Hepatic stellate cell (primary cell): Measurements from ENCODE around the gene PCNX2.
"Not testable (repeated sequence)": the region's sequence is repeated elsewhere in the genome, so short reads cannot be mapped to it uniquely, and the experiment has no call there.

Experiments used
- DNase-seq: peaks from one replicate; pipeline ENCODE4 v3.0.0; 2011; ENCODE audit warnings: low spot score

Gene PCNX2

DNA sequence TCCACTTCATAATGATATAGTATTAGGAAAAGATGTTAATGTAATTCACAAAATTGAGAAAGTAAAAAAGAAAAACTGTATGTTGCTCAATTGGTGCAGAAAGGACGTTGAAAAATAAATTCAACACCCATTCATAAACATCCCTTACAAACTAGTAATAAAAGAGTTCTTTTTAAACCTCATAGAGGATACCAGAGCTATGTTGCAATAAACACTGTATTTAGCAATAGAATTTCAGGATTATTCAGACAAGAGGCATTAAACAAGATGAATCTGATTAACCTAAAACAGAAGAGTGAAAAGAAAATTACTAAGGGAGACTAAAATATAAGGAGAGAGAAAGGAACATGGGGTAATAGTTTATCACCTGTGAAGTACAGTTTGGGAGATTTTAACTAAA, 190.3 kb downstream of the PCNX2 start:
- no peak for DNase-seq

DNA sequence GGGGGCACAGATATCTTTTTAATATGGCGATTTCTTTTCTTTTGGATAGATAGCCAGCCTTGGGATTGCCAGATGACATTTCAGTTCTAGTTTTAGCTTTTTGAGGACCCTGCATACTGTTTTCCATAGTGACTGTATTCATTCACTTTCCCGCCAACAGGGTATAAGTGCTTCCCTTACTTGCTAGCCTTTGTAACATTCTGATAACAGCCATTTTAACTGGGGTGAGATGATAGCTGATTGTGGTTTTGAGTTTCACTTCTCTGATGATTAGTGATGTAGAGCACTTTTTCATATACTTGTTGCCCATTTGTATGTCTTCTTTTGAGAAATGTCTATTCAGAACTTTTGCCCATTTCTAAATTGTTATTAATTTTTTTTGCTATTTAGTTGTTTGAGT, 193.2 kb downstream of the PCNX2 start:
- DNase-seq = no peak

DNA sequence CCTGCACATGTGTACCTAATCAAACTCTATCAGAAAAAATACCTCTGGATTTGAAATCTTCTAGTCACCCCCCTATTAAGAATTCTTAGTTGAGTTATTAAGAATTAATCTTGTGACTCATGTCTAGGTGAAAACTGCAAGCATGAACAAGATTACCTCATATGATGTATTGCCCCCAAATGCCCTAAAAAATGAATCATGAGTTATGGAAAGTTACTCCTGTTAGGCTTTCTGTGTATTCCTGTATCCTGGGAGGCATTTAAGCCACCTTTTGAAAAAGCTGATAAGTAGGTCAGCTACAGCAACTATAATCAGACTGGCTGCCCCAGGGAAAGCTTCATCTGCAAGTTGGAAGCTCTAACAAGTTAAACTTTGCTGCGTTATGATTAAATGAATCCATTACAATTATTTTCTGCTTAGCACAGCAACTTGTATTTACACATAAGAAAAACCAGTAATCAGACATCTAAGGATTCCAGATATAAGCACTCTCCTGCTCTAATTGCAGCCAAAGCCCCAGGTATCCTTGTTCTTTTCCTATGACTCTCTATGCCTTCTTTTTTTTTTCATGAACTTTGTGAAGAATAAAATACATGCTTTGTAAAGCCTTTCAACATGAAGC, 197.5 kb downstream of the PCNX2 start:
- no peak for DNase-seq

DNA sequence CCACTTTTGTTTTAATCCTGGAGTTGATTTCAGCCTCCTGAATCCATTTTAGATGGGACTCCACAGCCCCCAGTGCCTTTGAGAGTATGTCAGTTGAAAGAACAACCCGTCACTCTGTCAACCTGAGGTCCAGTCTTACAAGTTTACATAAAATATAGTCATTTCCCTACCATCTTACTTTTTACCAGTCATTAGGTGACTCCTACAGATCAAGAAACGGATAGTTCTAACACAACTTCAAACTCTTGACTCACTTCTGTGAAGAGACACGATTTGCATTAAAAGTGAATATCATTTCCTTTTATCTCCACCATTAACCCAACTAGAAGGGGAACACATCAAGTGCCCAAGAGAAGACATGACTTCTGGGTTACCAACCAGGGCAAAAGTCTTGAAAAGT, 198.0 kb downstream of the PCNX2 start:
- no peak for DNase-seq

DNA sequence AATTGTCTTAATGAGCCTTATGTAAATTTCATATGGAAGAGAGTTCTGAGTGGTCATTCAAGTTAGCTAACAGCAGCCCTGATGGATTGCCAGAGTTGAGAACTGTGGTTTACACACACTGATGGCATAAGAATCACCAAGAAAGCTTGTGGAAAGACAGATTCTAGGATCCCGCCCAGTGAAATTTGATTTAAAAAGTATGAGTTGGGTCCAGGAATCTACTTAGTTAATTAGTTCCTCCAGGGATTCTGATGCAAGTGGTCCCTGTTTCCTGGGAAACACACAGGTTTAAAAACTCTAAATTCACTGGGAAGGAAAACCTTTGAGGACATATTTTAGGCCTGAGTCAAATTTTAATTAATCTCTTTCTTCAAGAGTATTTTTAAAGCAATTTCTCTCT, 200.8 kb downstream of the PCNX2 start:
- DNase-seq = no peak

DNA sequence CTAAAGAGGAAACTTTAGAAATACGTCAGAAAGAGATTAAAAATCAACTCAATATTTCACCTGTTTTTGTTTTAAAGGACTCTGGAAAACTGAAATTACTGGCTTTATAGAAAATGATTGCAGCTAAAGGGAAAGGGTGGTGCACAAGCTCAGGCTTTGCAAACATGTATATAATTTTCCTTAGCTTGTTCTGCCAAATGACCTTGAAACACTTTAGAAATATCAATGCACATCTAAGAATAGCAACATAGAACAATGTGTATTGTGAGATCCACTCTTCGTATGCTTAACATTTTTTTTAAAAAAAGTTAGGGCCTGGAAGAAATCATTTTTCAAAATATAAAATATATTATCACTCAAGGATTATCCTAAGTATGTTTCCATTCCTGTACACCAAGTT, 201.3 kb downstream of the PCNX2 start:
- DNase-seq = no peak

DNA sequence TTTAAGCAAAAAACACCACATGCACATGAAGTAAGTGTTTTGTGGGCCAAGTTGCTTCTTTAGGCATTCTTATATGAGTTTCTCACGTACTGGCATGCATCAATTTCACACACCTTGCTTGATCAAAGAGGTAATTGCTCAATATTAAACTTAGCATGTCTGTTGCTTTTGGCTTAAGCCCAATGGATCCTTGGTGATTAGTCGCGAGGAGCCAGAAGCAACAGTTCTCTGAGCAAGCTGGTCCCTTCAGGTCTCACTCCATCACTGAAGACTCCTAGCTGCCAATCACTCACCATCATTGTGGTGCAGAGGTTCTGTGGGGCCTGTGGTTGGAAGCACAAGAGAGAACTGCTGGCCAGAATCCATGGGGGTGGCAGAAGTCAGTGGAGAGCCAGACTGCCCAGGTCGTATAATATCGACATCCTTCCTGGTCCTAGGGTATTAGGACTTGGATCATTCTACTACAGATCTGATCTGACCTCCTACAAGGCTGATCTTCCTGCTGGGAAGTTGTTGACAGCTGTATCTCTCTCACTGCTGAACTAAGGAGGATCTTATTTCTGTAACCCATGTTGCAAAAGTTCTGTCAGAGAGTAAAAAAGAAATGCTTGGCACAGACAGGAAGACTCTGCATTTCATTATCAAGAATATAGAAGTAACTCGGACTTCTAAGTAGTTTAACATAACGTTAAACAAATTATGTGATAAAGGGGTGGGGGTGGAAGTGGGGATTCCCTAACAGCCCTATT, 204.6 kb downstream of the PCNX2 start:
- no peak for DNase-seq

DNA sequence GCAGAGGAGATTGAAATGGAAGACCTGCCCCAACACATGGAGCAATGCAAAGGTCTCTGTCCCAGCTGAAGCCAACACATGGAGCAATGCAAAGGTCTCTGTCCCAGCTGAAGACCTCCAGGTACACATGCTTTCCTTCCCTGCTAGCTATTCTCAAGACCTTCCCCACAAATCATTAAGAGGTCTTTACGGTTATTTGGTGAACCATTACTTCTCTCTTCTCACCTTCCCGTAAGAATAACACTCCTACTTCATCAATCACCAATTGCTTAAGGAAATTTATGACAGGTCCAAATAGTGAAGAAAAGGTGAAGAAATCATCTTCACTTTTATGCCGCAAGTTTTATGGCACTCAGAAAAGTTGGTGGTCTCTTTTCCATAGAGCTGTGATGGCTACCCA, 206.3 kb downstream of the PCNX2 start:
- DNase-seq = no peak

DNA sequence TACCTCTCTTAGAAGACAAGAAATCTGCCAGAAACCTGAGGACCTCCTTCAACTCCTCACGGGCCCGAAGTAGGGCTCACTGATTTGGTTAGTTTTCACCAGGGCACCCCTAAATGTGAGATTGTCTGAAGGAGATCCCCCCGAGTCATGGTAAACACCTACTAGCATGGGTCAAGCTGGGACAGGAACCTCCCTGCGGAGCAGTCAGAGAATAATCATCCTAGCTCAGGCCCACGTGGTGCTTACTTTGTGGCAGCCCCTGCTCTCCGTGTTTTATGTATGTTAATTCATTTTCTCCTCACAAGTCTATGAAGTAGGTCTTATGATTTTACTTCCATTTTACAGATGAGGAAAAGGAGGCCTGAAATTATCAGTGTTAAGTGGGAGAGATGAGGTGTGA, 206.9 kb downstream of the PCNX2 start:
- DNase-seq = no peak

DNA sequence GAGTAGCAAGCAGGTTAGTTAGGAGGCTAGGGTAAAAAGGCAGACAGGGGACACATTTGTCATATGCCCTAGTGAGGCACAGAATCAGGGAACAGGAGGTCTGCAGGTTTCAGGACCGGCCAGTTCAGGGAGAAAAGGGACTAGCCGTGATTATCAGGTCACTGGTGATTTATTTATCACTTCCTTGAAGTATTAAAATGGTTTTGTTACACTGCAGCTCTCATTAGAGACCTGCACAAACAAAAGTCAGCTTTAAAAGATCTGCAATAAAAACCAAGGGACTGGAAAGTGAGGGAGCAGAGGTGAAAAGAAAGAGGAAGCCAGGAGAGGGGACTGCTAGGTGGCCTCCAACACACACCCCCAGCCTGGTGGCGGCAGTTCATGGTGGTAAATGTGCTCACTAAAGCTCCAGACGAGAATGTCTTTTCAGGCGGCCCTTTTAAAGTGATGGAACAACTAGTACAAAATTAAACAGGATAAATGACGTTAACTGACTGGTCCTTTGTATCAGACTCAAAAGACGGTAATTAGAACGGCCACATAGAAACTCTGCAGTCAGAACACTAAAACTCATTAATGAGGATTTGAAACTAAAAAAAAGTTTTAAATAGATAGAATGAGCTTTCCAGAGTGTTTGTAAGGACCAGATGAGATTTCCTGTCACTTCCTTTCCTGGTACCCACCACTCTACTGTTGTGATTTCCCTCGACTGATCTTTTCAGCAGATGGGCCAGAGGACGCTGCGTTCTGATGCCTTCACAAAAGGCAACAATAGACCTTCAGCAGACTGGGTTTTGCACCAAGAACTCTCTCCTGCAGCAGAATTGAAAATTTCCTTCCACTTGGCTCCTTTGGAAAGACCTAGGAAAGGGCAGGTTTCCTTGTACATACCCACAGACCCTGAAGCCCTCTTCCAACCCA, 208.3 kb downstream of the PCNX2 start:
- no peak for DNase-seq

DNA sequence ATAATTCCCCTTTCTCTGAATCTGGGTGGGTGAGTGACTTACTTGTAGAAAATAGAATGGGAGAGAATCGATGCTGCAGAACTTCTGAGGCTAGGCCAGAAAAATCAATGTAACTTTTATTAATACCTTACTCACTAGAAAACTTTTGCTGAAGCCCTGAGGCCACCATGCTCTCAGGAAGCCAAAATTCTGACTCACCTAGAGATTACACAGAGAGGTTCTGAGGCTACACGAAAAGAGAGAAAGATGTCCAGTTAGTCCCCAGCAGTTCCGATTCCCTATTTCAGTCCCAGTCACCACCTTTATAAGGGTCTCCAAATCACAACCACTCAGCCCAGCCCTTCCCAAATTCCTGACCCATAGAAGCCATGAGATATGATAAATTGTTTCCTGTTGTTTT, 210.0 kb downstream of the PCNX2 start:
- no peak for DNase-seq

DNA sequence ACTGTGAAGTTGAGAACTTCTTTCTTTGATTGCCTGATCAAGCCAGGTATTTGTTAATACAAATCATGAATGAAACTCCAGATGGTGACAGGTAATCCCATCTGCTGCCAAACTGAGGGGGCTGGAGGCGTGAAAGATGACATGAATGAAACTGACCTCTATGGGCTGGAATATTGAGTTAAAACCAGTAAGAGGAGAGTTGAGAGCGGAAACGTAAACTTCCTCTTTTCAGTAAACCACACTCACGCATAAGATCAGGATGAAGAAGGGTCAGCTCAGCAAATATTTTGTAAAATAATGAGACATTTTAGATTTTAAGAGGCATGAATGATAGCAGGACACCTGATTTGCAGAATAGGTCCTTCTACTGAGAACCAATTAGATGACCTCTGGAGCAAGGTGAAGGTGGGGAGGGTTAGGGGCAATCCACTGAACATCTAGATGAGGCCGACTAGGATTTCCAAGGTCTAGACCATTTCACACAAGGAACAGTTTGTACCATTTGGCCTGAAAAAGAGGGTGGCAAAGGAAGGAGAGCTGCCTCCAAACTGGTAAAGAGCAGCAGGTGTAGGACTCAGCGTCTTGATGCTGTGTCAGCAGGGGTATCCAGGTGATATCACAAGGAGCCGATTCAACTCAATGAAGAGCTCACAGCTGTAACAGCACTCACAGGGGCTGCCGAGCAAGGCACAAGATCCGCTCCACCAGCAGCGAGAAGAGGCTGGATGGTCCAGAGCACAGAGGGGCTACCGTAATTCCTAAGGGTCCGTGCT, 212.6 kb downstream of the PCNX2 start:
- DNase-seq = no peak

DNA sequence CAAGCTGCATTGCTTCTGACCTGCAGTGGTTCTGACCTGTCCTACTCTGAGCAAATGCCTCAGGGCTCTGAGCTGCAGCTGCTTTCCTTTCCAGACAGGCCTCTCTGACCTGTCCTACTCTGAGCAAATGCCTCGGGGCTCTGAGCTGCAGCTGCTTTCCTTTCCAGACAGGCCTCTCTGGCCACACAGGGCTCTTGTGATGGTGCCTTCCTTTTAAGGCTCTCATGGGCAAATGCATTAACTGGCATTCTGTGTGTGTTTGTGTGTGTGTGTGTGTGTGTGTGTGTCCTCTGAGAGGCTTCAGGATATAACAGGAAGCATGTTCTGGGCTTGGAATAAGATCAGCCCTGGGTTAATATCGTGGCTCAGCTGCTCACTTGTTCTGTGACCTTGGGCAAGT, 213.8 kb downstream of the PCNX2 start:
- DNase-seq = no peak

DNA sequence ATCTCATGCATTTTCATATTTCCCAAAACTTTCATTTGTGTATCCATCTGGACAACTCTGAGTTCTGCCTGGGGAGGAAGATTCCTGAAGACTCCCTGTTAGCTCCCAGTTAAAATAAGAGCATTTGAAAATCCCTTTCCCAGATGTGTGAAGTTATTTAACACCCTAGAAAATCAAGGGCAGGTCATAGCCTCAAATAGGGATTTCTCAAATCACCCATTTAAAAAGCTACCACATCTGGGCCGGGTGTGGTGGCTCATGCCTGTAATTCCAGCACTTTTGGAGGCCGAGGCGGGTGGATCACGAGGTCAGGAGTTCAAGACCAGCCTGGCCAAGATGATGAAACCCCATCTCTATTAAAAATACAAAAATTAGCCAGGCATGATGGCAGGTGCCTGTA, 214.7 kb downstream of the PCNX2 start:
- not testable (repeated sequence) for DNase-seq

DNA sequence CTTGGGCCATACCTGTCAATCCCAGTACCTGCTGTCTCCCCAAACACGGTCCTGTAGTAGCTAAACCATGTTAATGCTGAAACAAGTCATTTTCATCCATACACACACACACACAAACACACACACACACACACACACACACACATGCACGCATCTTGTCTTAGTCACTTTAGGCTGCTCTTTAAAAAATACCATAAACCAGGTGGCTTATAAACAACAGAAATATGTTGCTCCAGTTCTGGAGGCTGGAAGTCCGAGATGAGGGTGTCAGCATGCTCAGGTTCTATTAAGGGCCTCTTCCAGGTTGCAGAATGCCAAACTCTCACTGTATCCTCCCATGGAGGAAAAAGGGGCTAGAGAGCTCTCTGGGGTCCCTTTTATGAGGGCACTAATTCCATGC, 215.2 kb downstream of the PCNX2 start:
- DNase-seq = no peak

DNA sequence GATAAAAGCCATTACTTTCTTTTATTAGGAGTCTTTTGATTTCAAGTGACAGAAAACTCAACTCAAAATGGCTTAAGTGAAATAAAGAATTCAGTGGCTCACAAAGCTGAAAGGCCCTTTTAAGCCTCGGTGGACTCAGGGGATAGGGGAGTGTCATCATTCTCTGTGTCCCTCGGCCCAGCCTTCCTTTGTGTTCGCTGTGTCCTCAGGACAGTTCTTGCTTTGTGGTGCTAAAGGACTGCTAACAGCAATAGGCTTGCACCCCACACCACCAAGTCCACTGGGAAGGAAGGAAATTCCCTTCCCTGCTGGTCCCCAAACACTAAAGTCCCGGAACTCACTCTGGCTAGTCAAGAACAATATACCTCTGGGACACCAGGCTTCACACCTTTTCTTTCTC, 216.0 kb downstream of the PCNX2 start:
- DNase-seq = no peak

DNA sequence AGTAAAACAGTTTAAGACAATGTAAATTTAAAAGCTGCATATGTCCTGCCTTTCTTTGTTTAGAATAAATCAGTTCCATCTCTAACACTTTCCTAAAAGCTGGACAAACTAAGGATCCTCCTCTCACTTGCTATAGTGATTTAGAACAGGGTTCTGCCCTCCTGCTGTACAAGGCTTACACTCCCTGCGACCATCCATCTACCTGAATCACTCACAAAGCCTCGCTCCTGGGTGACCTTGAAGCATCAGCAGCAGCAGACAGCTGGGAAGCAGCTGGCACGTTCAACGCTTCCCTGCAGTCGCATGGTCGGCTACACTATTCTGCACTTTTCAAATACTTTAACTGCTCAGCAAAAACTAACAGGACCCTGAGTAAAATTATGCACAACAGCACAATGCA, 217.1 kb downstream of the PCNX2 start:
- DNase-seq = no peak

DNA sequence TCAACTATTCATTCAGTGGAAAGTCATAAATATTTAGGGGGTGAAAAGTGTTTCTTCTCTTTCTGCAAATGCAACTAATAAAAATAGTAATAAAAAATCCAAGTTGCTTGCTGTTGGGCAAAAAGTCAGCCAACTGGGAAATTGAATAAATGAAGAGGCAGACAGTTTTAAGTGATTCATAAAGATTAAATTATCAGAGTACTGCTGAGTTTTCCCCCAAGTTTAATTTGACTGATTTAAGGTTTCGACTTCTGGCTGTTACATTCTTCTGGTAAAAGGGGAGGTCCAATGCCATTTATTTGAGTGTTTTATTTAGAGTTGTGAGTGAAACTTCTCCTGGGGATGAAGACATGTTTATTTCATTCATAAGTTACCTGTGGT, 219.6 kb downstream of the PCNX2 start:
- no peak for DNase-seq

DNA sequence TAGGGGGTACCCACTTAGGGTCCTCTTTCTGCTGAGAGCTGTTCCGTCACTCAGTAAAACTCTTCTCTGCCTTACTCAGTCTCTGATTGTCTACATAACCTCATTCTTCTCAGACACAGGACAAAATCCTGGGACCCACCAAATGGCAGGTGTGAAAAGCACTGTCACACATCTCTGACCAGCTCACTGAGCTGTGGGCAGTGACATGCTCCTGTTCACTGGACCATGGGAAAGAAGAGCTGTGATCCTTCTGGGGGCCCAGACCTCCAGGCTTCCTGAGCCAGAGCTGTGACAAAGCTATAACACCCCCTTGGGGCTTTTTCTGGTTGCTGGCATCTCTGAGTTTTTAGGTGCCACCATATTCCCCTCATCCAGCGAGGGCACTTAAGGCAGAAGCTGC, 229.4 kb downstream of the PCNX2 start:
- DNase-seq = no peak

DNA sequence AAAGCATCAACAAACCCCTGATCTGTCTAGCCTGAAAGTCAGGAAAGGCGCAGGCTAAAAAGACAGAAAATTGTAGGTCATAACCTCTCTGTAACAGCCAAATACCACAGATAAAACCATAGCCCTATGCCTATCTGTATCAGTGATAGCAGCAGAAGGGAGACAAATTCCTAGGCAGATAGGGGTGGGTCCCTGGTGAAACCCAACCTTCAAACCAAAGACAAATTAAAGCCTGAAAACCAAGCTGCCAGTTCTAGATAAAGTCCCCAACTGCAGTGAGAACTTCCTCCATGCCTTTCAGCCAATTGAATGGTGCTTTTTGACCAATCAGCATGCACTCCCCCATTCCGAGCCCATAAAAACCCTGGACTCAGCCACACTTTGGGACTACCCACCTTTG, 229.8 kb downstream of the PCNX2 start:
- DNase-seq = no peak

DNA sequence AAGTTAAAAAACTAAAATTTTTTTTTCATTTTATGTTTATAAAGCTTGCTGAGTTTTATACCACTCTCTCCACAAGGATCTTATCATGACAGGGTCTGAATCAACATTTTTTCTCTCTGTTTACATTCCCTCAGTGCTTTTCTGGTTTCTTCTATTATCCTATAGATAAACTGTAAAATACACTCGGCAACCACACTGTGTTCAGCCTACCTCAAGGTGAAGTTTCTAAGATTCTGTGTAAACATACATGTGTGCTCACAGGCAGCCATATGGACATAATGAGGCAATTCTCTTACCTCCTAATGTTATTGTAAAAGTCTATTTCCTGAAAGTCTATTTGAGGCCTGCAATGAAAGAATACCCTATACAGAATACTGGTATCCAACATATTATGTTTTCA, 230.5 kb downstream of the PCNX2 start:
- DNase-seq = no peak

DNA sequence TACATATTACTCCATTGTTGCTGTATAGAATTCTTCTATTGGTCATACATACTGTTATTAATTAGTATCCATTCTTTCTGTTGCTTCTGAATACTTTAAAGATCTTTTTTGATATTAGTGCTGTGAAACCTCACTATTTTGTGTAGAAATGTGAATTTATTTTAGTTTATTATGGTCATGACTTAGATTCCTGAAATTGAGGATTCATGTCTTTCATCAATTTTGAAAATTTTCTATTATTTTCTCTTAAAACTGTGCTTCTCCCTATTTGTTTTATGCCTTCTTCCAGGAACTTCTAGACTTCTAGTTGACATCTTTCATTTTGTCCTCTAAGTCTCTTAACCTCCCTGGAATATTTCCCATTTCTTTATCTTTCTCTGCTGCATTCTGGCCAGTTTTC, 232.1 kb downstream of the PCNX2 start:
- DNase-seq = no peak
